ENCODE measurements around the gene PLEKHG3. TPM values are rescaled to one million over a fixed set of nuclear protein-coding genes. Genes with fewer than 3 reads are reported as not detected.

Gene PLEKHG3
- total RNA-seq = 12.6 and 14.4 TPM in 2 replicates

DNA sequence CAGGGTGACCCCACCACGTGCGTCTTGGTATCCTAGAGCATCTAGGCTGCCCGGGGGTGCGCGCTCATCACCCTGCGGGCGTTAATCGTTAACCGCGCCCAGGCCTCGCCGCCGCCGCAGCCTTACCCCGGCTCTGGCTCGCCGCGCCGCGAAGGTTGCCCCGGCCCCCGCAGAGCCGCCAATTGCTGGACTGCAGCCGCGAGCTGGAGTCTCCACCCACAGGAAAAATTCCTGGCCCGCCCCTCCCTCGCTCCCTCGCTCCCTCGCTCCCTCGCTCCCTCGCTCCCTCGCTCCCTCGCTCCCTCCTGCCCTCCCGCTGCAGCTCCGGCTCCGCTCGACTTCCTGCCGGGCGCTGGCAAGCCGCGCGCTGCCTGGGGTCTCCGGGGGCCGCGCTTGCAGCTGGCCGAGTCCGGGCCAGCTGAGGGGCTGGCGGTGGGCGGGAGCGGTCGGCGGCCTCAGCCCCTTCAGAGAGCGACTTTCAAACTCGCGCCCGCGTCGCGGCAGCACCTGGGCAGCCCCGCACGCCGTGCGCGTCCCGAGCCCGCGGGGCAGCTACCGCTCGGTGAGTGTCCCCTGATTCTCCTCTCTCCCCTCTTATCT lies at the start of gene PLEKHG3:
Gene PLEKHG3, plus strand, starts transcription at position 282 of the 600 bp plus-strand sequence. CDS start 23,208 bp downstream, outside the sequence.

Other genes with a start within 250 kb of the PLEKHG3 start
- gene AKAP5, start 238.9 kb upstream of the PLEKHG3 start, total RNA-seq = 0.32 and 0.36 TPM in 2 replicates
- gene ZBTB25, start 200.6 kb upstream of the PLEKHG3 start, total RNA-seq = 4.4 and 5.6 TPM in 2 replicates
- 28.7 and 40.3 TPM in 2 replicates for gene ZBTB1, start 199.7 kb upstream of the PLEKHG3 start, total RNA-seq
- 4.9 and 7.9 TPM in 2 replicates for gene HSPA2, start 163.7 kb upstream of the PLEKHG3 start, total RNA-seq
- 0.16 TPM in 1 of 2 replicates, not detected in the other for gene PPP1R36, start 154.5 kb upstream of the PLEKHG3 start, total RNA-seq
- gene SPTB, start 175.5 kb downstream of the PLEKHG3 start, total RNA-seq = not detected in 2 replicates
- gene CHURC1, start 210.0 kb downstream of the PLEKHG3 start, total RNA-seq = 53.3 and 59.9 TPM in 2 replicates
- not detected in 2 replicates for gene GPX2, start 238.3 kb downstream of the PLEKHG3 start, total RNA-seq

All from cardiac atrium fibroblast (primary cell).